ENCODE measurements around the gene FOXP4.

The FOXP4 gene

DNA sequence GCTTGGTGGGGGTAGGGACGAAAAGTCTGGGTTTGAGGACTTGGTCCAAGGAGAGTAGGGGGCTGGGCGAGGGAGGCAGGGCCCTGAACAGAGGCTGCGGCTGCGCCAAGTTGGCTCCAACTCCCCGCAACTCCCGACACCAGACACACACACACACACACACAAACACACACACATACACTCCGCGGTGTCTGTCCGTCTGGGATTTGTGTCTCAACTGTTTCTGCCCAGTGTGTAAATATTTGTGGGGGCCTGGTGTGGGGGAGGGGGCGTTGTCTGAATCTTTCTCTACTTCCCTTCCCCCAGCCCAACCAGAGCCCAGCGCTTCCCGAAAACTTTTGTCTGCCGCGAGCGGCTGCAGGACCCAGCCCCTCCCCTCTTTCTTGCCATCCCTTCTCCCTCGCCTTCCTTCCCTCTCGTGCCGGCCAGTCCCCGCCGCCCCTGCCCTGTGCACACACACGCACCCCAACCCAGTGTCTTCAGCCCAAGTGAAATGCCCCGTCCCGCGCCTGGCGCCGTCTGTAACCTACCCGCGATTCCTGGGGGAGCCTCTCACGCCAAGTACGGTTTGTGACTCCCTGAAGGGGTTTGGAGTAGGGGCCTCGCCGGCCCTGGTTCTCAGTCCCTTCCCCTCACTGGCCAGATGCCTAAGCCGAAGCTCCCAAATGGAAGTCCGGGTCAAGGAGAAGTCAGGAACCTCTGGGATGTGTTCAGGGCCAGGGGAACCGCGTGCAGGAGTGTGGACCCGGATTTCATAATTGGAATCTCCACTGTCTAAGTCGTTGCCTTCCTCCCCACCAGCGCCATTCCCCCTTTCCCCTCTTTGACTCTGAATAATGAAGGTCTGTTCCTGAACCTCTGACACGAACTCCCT is 93.0 kb downstream of the FOXP4 start:
- peak overlapping the region; percentile 94 for H3K27ac ChIP-seq
- DNase-seq (ENCODE audit: low read depth, low spot score): no peak

DNA sequence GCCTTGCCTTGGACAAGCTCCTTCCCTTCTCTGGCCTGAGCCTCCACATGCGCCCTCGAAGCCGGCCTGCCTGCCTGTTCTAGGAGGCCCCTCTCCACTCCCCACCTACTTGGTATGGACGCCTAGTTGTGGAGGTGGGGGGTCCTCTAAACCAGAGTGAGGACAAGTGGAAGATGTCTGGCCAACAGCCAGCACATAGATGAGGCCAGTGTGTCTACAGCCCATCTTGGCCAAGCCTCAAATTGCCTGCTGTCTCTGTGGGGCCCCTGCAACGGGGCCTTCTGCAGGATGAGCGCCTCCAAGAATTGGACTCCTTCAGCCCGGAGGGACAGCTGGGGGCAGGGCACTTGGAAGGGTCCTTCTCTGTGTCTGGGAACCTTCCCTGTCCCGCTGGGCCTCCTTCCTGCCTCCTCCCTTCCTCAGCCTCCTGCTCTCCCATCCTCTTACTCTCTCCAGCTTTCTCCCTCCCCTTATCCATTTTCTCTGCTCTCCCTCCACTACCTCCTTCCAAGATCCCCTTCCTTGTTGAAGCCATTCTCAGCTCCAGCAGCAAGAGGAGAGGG is 93.7 kb downstream of the FOXP4 start:
- H3K27ac ChIP-seq: no peak overlapping the region
- no peak for DNase-seq (ENCODE audit: low read depth, low spot score)

DNA sequence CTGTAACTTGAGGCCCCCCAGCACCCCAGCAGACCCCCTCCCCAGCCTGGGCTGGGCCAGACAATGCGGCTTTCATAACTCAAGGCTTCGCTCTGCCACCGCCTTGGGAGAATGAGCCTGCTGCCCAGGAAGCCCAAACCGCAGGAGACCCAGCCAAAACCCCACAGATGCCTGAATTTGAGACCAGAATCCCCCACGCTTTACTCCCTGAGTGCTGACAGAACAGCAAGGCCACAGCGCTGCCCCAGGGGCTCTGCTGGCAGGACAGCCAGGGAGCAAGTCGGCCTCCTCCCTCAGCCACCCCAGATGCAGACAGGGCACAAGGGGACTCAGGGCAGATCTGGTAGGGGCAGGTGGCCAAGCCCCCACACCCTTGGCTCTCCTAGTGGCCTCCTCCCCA is 94.2 kb downstream of the FOXP4 start:
- H3K27ac ChIP-seq: no peak overlapping the region
- DNase-seq (ENCODE audit: low read depth, low spot score): no peak

DNA sequence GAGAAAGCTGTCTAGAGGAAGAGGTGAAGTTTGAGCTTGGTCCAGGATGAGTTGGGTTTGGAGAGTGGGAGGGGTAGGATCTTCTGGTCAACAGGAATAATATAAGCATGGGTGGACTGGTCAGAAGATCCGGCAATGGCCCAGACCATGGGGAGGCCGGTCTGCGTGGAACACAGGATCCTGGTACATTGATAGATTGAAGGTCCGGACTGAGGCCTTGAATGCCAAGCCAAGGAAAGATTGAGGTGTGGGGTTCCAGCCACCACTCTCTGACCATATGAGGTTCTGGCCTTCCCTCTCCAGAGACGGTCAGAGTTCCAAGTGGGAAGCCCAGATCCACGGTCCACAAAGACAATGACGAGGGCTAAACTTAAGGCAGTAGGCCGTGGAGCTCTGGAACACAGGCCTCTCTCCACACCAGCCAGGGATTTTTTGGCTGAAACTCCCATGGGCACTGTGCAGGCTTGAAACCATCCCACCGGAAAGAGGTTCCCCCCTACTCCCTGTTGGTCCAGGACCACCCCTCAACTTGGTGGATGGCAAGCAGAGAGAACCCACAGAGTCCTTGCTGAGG is 95.3 kb downstream of the FOXP4 start:
- no peak overlapping the region for H3K27ac ChIP-seq
- no peak for DNase-seq (ENCODE audit: low read depth, low spot score)

DNA sequence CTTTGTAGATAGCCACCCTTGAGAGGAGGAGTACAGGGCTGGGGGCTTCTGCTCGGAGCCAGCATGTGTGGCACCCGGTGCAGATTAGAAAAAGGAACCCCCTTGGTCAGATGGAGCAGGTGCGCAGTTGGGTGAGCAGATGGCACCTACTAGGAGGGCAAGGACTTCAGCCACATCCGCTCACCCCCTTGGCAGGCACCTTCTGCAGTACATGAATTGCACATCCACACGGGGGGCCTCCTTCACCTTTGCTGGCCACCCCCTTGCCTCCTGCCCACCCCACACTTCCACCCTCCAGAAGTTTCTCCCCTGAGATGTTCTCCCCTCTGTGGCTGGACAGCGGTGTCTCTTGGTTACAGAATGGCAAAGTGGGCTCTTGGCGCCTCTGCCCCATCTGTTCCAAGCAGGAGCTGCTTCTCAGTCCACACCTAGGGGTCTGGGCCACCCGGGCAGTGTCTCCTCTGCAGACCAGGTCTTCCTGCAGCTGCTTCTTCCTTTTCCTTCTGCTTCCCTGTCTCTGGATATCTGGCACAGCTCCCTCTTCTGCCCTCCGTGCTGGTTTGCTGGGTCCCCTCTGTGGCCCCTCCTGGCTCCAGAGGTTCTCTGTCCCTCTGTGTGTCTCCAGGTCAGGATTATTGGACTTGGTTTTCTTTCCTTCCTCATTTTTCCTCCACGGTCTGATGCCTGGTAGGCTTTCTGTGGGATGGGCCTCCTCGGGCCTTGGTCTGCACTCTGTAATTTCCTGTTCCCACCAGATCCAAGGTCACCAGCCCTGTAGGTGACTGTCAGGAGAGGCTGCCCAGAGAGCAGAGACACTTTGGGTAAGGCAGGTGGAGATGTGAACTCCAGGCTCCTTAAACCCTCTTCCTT is 96.1 kb downstream of the FOXP4 start:
- H3K27ac ChIP-seq: no peak overlapping the region
- DNase-seq (ENCODE audit: low read depth, low spot score): no peak

DNA sequence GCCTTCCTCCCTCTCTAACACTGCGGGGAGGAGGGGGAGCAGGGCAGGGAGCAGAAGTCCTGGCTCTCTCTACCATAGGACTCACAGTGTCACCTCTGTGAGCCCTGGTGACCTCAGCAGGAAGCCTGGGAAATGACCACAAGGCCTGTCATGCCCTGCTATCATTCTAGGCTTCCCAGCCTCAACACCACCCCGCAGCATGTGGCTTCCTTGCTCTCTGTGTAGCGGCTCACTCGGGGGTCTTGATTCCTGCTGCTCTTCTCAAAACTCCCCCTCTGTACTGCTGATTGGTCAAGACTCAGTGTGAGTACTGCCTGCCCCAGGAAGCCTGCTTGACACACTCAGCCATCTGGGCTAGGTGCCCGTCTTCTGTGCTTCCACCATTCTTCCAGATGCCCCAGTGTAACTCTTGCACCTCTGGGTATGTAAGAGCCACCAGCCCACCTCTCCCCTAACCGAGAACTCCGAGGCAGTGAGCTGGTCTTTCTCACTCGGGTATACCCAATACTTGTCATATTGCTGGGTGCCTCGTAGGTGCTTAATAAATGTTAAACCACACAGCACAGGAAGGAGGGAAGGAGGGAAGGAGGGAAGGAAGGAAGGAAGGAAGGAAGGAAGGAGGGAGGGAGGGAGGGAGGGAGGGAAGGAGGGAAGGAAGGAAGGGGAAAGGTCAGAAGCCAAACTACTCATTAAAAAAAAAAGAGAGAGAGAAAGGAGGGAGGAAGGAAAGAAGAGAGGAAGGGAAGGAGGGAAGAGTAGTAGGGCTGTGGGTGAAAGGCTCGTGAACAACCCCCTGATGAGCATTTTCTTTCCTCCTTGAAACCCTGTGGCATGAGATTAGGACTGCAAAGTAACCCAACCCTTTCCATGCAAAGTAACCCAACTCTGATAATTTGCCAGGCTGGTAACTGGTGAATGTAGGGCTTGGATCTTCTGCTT is 97.0 kb downstream of the FOXP4 start:
- H3K27ac ChIP-seq: peak overlapping the region; percentile 17
- DNase-seq (ENCODE audit: low read depth, low spot score): no peak

DNA sequence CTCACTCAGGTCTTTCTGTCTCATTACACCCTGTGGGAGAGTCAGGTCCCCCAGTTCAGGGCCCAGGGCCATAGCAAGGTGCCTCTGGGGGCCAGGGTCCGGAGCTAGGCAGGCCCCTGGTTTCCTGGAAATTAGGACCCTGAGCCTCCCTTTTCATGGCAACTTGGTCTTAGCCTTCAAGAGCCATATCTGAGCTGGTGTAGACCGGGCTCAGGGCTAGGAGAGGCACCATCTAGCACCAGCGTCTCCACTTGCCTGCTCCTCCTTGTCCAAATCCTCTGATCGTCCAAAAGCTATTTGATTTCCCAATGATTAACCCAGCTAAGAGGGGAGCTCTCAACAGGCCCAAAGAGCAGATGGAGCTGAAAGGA is 97.7 kb downstream of the FOXP4 start:
- H3K27ac ChIP-seq: peak overlapping the region; percentile 17
- DNase-seq (ENCODE audit: low read depth, low spot score): no peak

DNA sequence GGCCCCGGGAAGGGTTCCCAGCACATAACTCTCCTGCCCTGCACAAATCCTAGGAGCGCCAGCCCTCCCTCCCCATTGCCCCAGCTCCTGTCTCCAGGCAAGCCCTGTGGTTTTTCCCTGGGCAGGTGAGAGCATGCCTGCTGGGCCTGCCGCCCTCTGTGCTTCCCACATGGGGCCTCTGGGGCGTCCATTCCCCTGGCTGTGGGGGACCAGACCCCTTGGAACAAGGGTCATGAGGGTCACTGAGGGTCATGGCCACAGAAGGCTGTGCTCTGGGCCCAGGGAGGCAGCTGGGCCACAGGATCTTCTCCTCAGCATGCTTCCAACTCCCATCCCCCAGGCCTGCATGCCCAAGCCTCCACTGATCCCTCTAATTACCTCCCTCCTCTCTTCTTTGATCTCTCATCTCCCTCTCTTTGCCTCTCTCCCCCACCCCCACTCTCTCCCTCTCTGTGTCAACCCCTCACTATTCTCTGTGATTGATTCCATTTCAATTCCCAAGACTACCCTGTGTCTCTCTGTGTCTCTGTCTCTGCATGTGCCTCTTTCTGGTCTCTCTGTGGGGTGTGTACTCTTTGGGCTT is 98.2 kb downstream of the FOXP4 start:
- DNase-seq (ENCODE audit: low read depth, low spot score): no peak
- peak overlapping the region; percentile 17 for H3K27ac ChIP-seq

DNA sequence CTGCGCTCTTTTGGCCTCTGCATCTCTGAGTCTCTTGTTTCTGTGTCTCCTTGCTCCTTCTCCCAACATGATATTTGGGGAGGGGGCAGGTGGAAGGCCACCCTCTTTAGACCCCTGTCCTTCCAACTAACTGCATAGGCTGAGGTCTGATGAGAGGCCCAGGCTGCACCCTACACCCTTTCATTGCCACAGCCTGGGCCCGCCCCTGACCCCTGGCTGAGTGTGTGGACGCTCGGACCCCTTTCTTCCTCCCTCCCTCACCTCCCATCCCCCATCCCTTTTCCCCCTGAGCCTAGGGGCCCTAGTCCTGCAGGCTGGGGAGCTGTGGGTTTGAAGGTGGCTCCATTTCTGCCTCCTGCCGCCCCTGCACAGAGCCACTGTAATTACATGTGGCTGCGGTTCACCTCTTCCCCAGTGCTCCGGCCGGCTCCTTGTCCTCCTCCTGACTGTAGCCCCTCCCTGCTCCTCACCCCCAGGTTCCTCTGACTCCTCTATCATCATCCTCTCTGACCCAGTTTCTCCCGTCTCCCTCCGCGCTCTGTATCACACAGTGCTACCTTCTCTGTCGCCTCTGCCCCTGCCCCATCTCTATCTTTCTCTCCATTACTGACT is 98.9 kb downstream of the FOXP4 start:
- DNase-seq (ENCODE audit: low read depth, low spot score): no peak
- H3K27ac ChIP-seq: no peak overlapping the region

DNA sequence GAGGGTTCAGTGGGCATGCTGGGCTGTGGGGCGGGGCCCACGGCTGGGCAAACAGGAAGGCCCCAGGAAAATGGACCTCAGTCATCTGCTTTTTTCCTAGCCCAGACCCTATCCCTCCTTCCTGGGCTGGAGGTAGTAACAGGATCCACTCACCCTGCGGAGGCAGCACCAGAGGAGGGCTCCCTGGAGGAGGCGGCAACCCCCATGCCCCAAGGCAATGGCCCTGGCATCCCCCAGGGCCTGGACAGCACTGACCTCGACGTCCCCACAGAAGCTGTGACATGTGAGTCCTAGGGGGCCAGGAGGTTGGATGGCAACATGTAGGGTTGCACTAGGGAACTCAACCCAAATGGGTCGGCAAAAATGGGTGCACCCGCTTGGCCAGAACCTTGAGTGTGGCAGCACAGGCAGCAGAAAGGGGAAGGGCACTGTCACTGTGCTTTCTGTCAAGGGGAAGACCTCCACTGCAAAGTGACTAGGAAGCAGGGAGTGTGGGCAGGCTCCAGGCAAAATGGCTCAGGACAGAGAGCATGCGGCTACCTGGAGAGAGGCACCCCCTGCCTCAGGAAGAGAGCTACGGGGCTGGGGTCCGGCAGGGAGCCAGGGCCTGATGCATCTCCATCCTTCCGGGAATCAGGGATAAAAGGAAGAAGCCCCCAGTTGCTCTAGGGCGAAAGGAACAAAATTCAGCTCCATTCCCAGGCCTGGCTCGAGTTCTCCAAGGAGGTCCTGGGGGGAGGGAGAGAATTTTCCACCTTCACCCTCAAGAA is 100.0 kb downstream of the FOXP4 start:
- no peak overlapping the region for H3K27ac ChIP-seq
- DNase-seq (ENCODE audit: low read depth, low spot score): no peak

DNA sequence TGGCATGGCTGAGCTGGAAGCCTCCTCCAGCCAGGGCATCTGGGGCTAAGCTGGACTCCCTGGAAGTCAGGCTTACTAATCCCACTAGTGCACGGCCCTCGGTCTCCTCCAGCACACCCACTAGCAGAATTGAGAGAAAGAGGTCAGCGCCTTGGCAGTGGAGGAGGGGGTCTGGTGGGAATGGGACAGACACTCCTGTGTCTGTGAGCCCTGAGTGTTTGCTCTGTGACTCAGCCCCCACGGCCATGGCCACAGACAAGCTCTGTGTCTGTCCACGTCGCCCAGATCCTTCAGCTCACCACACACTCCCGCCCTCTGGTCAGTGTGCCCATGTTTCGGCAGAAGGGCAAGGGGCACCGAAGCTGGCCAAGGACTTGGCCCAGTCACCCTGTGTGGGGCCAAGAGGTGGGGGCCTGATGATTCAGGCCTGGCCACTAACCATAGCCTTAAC is 100.9 kb downstream of the FOXP4 start:
- no peak overlapping the region for H3K27ac ChIP-seq
- DNase-seq (ENCODE audit: low read depth, low spot score): no peak

DNA sequence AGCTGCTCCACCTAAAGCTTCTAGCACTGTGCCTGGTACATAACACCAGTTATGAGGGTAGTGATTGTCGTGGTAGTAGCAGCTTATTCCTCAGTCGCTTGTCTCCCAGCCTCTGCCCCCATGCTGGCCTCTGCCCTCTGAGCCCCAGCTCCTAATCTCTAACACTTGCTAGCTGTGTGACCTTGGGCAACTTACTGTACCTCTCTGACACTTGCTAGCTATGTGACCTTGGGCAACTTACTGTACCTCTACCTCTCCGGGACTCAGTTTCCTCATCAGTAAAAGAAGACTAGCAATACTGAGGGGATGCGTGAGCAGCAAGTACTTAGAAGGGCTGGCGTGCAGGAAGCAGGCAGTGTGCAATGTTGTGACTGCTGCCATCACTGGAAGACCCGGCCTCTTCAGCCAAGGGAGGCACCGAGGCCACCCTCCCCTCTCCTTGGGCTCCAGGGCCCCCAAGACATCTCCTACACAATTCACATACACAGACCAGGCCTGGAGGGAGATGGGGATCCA is 101.9 kb downstream of the FOXP4 start:
- no peak overlapping the region for H3K27ac ChIP-seq
- DNase-seq (ENCODE audit: low read depth, low spot score): no peak

DNA sequence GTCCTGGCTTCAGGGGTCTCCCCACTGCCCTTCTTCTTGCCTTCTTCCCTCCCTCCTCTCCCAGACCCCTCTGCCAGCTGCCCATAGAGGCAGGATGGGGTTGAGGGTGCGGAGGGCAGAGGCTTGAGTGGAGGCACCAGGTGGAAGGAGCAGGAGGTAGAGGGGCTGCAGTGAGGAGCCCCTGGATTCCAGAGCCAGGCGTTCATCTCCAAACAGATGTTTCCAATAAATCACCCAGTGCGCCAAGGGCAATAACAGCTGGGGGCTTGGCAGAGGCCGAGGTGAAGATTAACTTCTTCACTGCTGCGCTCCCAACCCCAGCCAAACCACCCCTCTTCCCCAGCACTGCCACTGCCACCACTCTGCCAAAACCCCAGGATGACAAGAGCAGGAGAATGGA is 102.7 kb downstream of the FOXP4 start:
- DNase-seq (ENCODE audit: low read depth, low spot score): no peak
- H3K27ac ChIP-seq: no peak overlapping the region

DNA sequence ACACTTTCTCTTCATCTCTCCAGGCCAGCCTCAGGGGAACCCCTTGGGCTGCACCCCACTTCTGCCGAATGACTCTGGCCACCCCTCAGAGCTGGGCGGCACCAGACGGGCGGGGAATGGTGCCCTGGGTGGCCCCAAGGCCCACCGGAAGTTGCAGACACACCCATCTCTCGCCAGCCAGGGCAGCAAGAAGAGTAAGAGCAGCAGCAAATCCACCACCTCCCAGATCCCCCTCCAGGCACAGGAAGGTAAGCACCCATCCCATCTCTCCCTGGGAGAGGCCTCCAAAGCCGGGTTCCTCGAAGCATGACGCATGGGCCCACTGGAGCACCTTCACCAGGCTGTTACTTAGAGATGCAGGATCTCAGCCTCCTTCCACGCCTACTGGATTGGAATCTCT is 103.4 kb downstream of the FOXP4 start:
- DNase-seq (ENCODE audit: low read depth, low spot score): no peak
- no peak overlapping the region for H3K27ac ChIP-seq

DNA sequence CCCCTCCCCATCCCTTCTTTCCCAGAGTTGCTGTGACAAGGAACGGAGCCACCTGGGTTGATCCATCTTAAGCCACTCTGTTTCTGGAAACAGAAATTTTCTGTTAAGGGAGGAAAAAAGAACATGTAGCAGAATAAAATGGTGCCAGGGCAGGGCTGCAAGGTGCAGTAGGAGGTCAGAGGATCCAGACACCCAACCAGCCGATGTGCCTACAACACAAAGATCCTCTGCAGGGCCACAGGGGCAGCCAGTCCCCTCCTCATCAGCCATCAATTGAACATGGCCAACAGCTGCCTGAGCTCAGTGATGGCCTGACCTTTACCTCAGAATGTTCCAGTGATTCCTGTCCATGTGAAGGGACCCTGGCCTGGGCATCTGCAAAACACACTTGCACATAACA is 103.9 kb downstream of the FOXP4 start:
- H3K27ac ChIP-seq: no peak overlapping the region
- DNase-seq (ENCODE audit: low read depth, low spot score): no peak

DNA sequence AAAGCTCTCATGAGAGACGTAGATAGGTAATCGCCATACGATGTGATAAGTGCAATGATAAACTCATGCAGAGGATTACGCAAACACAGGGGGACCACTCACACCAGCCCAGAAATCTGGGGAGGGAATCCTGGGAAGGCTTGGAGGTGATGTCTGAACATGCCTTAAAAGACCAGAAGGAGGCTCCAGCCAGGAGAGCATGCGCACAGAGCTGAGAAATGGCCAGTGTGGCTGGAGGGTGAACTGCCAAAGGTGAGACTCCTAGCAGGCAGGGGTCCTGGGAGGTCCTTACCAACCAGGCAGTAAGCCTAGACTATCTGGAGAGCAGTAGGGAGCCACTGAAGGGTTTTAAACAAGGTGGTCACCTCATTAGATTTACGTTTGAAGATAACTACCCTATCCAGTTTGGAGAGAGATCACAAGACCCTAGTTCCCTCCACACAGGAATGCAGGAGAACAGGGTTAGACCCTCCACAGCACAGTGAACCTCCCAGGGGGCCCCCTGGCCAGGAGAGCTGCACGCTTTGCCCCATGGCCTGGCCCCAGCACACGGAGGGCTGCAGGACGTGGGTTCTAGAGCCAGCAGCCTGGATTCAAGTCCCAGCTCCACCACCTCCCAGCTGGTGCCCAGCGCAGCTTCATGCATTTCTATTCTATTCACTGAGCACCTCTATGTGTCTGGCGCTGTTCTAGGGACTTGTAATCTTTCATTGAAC is 105.2 kb downstream of the FOXP4 start:
- no peak overlapping the region for H3K27ac ChIP-seq
- DNase-seq (ENCODE audit: low read depth, low spot score): no peak
